ENCODE results near the gene TMEM150B.

TMEM150B gene

DNA sequence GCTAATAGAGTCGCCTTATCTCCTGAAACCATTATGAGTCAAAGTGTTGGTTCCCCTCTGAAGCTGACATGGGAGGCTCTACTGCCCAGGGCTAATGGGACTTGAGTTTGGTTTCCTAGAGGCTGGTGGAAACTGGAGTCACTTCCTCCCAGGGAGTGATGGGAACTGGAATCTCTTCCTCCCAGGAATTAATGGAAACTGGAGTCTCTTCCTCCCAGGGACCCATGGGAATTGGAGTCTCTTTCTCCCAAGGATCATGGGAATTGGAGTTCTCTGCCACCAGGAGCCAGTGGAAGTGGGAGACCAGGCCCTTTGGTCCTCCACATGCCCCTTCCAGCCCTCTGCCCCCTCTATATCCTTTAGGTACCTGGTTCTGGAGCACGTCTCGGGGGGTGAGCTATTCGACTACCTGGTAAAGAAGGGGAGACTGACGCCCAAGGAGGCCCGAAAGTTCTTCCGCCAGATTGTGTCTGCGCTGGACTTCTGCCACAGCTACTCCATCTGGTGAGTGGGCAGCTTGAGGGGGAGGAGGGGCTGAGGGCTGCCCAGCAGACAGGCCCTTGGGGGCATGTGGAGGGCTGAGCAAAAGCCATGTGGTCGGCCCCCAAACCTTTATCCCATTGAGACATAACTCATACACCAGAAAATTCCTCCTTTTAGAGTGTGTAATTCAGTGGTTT, 35.9 kb downstream of the TMEM150B start:
- TF ChIP-seq, protein P1, sequence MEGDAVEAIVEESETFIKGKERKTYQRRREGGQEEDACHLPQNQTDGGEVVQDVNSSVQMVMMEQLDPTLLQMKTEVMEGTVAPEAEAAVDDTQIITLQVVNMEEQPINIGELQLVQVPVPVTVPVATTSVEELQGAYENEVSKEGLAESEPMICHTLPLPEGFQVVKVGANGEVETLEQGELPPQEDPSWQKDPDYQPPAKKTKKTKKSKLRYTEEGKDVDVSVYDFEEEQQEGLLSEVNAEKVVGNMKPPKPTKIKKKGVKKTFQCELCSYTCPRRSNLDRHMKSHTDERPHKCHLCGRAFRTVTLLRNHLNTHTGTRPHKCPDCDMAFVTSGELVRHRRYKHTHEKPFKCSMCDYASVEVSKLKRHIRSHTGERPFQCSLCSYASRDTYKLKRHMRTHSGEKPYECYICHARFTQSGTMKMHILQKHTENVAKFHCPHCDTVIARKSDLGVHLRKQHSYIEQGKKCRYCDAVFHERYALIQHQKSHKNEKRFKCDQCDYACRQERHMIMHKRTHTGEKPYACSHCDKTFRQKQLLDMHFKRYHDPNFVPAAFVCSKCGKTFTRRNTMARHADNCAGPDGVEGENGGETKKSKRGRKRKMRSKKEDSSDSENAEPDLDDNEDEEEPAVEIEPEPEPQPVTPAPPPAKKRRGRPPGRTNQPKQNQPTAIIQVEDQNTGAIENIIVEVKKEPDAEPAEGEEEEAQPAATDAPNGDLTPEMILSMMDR (IDR thresholded peaks at IDR 0.05) = no peak

DNA sequence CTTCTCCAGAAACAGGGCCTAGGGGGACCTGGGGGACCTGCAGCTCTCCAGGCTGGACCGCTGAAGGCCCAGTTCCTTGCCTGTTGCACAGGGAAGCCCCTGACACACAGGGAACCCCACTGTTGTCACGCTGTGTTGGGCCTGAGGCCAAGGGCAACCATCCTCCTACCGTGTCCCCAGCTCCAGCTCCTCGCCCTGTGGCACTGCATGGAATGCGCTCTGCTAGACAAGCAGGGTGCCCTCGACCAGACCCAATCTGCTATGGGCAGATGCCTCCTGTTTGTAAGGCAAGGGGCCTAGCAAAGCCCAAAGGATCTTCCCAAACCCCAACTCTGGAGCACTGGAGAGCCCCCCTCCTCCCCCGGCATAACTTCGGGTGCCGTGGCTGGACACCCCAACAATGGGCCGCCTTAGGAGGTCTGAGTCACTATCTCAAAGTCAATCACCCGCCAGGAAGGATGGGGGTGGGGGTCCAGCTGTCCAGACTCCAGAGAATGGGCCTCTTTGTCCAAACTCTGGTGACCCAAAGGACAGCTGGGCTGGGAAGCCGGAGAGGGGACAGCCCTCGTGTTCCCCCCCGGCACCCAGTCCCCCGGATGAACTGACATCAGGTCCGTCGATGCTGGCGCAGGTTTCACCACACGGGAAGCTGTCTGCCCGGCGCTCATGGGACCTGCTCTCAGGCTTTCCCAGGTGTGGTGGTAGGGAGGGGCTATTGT, 37.6 kb downstream of the TMEM150B start:
- TF ChIP-seq, protein P1 (IDR thresholded peaks at IDR 0.05) = no peak

DNA sequence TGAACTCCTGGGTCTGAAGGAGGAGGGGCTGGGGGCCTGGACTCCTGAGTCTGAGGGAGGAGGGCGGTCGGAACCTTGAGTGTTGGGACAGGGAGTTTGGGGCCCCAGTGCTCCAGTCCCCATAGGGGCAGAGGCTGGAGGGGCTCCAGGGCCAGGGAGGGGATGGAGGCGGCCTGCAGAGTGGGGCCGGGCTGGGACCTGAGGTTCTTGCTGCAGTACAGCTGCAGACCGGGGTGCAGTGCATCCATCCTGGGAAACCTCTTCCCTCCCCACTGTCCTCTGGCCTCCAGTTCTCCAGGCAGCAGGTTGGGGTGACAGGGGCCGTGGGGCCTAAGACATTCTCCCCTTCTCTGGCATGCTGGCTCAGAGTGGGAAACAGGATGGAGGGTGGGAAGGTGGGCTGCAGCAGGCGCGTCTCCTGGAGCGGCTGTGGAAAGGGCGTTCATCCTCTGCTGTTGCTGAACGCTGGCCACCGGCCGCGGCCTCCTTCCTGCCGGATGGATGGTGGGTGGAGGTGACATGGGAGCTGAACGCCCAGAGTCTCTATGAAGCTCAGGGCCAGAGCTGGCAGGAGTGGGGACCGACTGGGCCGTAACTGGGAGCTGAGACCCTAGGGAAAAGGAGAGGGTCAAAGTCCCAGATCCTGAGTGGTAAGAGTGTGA, 39.8 kb downstream of the TMEM150B start:
- TF ChIP-seq, protein P1 (IDR thresholded peaks at IDR 0.05) = no peak

DNA sequence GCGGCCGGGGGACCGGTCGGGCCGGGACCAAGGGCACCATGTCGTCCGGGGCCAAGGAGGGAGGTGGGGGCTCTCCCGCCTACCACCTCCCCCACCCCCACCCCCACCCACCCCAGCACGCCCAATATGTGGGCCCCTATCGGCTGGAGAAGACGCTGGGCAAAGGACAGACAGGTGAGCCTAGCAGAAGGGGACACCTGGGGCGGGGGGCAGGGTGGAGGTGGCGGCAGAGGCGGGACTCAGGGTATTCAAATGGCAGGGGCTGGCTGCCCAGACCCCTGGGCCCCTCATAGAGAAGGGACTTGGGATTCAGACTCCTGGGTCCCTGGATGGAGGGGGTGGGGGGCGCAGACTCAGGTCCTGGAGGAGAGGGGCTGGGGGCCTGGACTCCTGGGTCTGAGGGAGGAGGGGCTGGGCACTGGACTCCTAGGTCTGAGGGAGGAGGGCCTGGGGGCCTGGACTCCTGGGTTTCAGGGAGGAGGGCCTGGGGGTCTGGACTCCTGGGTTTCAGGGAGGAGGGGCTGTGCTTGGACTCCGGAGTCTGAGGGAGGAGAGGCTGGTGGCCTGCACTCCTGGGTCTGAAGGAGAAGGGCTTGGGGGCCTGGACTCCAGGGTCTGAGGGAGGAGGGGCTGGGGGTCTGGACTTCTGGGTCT, 40.6 kb downstream of the TMEM150B start:
- TF ChIP-seq, protein P1 (IDR thresholded peaks at IDR 0.05) = no peak

DNA sequence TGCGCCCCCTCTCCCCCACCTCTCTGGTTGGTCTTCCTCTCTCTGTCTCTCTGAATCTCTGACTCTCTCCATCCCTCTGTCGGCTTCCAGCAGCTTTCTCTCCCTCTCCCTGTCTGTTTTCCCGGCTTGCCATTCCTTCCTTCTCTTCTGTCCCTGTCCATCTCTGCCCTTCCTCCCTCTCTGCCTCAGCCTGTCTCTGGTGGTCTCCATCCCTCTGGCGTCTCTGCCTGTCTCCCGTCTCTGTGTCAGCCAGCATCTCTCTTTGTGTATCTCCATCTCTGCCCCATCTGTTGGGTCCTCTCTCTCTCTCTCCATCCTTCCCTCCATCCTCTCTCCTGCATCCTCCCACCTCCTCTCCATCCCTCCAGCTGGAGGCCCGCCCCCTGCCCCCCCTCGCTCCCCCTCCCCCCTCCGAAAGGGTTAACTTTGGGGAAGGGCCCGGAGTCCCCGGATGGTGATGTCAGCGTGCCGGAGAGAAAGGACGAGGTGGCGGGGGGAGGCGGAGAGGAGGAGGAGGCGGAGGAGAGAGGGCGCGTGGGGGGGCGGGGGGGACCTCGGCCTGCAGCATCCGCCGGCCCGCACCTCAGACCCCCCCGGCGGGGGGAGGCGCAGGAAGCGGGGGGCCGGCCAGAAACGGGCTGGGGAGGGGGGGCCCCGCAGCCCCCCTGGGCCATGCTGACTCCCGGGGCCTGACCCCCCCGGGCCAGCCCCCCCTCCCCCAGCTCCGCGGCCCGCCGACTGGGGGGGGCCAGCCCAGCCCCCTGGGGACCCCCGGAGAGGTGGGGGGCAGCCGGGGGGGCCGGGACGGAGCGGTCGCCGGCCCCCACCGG, 41.4 kb downstream of the TMEM150B start, which contains the start of gene BRSK1:
BRSK1 (plus strand) TSS at position 450 of the 830 bp plus-strand sequence. CDS start 446 bp downstream, outside the sequence.
- TF ChIP-seq, protein P1 (IDR thresholded peaks at IDR 0.05) = no peak

DNA sequence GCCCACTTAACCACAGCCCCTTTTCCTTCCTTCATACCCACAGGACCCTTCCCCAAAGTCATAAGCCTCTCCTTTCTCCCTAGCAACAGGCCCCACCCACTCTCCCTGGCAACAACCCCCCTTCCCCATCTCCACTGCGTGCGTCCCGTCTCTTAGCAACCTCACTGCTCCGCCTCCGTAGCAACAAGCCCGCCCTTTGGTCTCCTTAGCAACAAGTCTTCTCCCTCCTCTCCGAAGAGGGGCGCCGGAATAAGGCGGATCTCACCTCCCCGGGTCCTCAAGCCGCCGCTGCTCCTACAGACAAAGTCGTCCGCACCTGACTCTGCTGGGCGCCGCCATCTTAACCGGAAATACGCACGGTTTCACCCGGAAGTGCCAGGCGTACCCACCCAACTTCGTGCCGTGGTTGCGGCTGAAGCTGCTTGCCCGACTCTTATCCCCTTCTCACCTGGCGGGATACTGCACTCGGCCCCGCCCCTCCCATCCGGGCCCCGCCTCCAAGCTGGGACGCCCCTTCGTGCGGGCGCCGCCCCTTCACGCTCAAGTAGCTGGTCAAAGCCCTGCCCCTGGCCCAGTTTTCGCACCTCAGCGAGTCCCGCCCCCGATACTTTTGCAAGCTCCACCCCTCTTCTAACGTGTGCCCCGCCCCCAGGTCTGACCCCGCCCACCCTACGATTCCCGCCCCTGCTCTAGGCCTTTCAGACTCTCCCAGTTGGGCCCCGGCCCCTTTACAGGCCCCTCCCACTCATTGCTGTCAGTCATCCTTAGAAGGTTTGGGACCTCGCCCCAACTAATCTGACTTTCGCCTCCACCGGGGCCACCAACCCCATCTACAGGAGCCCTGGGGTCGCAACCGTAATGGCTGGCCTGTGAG, 45.1 kb downstream of the TMEM150B start, which contains the start of gene HSPBP1:
HSPBP1 (minus strand) TSS at position 341 of the 874 bp plus-strand sequence. CDS start 502 bp downstream, outside the sequence.
- TF ChIP-seq, protein P1 (IDR thresholded peaks at IDR 0.05) = no peak

Measured in LNCAP (cell line).